Left forelimb (tissue), 1 donor: ENCODE results near the gene PTF1A.

Source experiments
- DNase-seq: peaks from one replicate; pipeline ENCODE4 v3.0.0-alpha.2; 2018; ENCODE audit warnings: low spot score

Gene PTF1A, protein sequence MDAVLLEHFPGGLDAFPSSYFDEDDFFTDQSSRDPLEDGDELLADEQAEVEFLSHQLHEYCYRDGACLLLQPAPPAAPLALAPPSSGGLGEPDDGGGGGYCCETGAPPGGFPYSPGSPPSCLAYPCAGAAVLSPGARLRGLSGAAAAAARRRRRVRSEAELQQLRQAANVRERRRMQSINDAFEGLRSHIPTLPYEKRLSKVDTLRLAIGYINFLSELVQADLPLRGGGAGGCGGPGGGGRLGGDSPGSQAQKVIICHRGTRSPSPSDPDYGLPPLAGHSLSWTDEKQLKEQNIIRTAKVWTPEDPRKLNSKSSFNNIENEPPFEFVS

DNA sequence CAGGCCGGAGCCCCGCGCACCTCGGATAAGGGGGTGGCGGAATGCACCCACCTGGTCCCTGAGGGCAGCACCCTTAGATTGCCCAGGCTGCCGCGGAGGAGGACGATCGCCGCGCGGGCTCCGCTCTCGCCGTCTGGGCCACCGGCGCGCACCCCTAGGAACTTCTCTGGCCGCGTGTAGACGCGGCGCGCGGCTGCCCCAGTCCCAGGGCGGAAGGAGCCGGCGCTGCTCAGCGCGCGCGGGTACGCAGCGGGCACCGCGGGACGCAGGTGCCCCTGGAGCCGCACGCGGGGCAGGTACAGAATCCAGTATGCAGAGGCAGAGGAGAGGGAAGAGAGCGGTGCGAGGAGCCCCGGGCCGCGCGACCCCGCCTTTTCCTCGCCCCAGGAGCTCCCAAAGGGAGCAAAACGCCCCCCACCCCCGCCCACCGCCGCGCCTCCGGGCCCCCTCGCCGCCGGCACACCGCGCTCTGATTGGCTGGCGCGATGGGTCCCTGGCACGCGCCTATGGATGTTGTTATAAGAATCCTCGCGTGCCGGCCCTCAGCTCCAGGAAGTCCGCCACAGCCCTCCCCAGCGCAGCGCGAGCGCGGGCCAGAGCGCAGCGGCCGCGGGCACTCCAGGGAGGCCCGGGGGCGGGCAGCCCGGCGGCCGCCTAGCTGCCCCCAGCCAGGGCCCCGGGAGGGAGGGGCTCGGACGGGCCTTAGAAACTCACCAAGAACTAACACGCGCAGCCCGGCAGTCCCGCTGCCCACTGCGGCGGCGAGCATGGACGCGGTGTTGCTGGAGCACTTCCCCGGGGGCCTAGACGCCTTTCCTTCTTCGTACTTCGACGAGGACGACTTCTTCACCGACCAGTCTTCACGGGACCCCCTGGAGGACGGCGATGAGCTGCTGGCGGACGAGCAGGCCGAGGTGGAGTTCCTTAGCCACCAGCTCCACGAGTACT lies at the start of gene PTF1A:
PTF1A (plus strand) TSS at position 549 of the 948 bp plus-strand sequence; CDS start at position 768, 219 bp downstream.
- no peak for DNase-seq

DNA sequence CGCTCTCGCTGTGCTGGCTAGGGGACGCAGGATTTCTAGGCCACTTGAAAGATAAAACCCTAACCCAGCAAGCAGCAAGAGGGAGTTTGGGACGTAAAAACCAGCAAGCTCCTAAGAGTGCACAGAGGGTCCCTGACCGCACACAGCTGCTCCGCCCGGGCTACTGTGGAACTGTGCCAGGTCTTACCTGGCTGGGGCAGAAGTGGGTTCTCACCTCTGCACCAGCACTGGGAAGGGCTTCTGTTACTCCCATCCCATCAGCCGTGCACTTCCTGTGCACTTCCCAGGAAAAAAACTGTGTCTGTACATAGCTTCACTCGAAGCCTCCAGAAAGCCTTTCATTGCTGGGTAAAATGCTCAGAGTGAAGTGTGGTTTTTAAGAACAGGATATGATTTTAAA lies 45.9 kb upstream of the PTF1A start:
- no peak for DNase-seq

DNA sequence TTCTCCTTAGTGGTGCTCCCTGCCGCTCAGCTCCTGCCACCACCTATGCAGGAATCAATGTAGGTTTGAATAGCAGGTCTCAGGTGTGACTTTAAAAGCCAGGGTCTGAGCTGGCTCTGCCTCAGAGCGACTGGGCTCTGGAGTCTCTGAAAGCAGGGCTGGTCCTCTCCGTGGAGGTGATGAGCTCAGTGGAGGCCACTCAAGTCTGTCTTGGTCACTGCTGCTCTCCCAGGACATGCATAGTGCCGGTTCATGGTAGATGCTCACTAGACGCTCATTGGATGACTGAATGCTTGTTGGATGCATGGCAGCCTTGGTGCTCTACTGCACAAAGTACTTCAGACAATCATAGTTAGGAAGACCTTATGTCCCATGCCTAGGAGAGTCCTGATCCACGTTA lies 45.1 kb upstream of the PTF1A start:
- no peak for DNase-seq

DNA sequence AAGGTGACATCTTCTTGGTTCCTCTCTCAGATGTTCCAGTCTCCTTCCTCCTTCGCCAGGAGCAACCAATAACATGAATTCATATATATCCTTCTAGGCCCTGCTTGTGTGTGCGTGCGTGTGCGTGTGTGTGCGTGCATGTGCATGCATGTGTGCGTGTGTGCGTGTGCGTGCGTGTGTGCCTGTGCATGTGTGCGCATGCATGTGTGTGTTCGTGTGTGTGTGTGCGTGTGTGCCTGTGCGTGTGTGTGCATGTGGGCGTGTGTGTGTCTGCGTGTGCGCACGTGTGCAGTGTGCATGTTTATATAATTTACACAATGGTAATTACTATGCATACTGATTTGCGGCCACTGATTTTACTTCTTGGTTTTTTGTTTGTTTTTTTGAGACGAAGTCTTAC lies 43.9 kb upstream of the PTF1A start:
- DNase-seq, result no peak

DNA sequence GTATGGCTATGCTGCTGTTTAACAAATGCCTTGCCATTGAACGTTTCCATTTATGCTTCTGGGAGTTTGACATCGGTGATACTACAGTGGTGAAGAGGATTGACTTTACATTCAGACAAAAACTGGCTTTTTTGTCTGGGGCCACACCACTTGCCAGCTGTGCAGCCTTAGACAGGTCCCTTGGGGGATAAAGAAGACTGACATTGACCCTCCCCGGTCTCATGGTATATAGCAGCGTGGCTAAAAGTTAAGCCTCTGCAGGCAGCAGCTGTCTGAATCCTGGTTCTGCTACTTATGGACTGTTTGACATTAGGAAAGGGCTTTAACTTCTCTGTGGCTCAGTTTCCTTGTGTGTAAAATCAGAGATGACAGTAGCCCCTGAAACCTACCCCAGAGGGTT lies 42.0 kb upstream of the PTF1A start:
- no peak for DNase-seq

DNA sequence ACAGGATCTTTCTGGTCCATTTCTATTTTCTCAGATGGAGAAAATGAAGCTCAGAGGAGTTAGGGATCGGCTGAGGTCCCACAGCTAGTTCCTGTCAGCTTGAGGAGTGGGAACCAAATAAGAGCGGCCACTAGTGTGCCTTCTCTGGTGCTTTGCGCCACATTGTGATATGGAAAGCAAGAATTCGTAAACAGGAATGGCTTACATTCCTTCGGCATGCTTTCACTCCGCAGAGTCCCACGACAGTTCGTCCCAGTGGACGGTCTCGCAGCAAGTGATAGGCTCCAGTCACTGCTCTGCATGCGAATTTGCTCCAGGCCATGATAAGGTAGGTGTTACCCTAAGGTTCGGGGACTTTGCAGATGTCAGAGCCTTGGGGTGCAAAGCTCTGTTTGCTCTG lies 41.5 kb upstream of the PTF1A start:
- DNase-seq, result no peak

DNA sequence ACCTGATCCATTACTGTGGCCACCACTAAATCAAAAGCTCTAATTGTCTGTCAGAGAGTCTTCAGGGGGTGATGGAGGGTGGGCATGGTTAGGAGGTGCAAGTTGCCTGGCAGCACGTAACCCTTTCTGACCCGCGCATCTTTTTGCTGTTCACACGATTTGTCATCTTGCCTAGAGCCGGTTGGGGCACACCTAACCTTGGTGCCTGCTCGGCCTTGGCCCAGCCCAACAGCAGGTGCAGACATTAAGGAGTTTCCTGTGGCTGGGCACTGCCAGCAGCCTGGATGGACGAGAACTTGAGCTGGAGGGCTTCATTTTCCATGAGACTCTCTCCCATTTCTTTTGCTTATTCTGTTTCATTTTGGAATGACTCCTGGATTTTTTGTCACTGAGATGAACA lies 41.0 kb upstream of the PTF1A start:
- DNase-seq, result no peak

DNA sequence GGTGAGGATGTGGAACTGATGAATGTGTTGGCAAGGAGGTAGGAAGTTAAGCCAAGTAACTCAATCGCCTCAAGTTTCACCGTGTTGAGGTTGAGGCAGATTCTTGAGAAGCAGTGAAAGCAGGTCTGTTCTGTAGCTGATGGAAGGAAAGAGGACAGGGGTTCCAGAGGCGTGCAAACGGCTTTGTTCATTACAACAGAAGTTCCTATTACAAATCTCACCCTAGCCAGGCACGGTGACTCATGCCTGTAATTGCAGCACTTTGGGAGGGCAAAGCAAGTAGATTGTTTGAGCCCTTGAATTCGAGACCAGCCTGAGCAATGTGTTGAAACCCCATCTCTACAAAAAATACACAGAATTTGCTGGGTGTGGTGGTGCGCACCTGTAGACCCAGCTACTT lies 36.9 kb upstream of the PTF1A start:
- DNase-seq, result no peak

DNA sequence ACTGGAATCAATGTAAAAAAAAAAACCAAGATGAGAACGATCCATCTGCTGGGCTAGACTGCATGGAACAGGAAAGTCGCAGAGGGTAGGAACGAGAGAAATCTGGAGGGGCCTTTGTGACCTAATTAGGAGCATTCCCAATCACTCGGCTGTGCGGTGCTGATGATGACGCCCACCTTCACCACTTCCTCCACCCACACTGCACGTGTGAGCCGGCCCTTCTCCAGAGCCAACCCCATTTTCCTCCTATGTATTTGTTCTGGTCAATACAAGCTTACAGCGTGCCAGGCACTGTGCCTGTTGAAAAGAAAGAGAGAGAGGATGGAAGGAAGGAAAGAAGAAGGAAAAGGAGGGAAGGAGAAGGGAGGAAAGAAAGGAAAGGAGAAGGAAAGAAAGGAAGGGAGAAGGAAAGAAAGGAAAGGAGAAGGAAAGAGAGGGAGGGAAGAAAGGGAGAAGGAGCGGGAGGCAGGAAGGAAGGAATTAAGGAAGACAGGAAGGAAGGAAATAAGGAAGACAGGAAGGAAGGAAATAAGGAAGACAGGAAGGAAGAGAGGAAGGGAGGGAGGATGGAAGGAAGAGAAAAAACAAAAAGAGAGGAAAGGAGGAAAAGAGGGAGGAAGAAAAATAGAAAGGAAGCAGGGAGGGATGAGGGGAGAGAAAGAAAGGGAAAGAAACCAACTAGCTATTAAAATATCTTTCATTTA lies 35.5 kb upstream of the PTF1A start:
- no peak for DNase-seq

DNA sequence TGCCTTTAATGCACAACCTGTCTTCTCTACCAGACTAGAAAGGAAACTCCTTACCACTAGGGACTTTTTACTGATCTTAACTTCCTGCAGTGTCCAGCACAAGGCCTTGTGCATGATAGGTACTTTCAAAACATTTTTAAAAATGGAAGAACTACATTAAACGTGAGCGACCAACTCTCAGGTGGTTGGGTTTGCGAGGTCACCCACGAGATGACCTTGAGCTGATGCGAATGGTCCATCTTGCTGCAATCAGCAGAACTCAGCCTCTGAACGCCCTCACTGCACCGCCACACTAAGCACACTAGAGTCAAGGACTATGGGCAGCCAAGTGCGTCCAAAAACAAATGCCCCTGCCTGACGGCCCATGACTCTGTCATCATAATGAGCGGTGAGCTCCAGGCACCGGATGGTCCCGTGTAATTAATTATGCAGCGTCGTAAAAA lies 34.9 kb upstream of the PTF1A start:
- DNase-seq, result no peak

DNA sequence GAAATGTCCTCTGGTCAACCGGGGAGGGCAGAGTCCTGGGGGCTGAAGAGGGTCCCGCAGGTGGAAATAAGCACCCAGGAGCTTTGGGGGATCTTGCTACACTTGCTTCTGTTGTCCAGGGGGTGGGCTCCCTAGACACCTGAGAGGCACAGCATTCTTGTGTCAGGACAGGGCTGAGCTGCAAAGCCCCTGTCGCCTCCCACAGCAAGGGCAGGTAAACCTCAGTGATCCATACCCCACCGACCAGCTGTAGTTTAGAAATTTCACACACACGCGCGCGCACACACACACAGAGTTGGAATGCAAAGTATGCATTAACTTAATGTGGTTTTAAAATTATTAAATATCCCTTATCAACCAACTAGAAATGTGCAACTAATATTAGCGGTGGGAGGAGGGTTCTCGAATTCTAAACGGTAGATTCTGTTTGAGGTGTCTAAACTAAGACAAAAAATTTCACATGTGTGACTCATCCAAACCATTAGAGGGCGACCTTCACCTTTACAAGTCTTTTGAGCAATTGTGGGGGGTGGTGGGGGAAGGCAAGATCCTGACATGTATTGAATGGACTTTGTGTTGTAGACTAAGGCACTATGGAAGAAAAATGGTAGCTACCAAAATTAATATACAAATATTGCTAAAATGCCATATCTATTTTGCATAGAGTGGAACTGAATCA lies 34.3 kb upstream of the PTF1A start:
- no peak for DNase-seq

DNA sequence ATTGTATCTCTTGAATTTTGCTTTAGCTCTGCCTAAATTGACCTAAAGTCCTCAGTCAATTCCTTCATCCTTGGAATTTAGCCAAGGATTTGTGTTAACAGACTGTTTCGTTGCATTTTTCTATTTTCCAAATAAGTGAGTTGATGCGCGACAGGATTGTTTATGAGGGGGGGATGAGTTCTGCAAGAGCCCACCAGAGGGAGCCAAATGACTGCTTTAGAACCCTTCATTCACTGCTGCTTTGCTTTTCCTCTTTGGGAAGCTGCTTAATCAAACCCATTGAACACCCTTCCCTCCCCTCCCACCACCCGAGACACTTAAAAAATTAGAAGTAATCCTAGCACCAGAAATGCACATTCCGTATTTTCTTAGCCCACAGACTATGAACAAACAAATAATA lies 33.7 kb upstream of the PTF1A start:
- DNase-seq, result no peak

DNA sequence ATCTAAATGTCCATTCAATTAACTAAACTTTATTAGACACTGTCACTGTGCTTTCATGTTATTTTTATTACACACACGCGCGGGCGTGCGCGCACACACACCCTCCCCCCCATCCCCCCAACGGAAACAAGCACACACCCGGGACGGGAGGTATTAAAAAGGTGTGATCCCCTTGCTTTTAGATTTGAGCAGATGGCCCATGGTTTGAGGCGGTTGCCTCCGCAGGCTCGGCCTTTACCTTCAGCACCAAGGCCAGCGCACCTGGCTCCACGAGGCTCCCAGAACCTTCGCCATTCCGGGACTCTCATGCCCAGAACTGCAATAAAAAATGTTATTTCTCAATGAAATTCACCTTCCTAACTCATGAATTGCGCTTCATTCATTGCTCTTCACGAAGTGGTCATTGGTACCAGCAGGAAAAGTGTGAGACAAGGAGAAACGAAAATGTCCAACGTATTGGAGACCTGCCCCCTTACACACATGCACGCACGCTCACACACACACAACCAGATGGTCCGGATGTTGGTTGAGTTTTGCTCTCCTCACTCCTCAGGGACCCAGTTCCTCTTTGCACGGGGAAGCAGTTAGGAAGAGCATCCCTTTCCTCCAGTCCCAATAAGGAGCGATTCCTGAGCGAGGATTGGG lies 20.8 kb upstream of the PTF1A start:
- DNase-seq, result no peak

DNA sequence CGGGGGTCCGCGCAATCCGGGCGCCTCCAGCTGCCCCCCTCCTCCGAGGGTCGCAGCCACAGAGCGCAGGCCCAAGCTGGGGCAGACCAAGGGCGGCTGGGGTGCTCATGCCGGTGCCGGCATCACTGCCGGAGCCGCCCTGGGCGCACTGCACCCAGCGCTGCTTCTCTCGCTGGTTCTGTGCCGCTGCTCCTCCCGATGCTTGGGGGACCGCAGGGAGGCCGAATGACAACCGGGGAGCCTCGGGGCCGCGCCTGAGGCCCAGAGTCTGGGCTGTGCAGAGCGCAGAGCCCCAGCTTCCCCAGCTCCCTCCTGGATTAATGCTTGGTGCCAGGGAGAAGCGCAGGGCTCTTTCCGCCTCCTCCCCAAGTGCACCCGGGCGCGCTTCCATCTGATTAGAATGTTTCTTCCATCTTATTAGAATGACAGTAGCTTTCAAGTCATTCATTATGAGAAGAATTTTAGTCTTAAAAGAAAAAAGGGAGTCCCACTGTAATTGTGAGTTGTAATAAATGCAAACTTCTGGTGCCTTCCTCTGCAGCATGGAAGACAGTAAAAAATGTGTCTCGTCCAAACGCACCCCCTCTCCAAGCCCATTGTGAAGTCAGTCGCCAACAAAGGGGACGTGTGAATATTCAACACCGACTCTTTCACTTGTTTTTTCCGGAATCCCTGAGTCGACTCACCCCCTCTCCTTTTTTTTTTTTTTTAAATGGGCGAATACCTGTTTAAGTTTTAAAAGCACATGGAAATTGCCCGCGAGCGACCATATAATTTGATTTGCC lies 19.5 kb upstream of the PTF1A start:
- DNase-seq, result no peak

DNA sequence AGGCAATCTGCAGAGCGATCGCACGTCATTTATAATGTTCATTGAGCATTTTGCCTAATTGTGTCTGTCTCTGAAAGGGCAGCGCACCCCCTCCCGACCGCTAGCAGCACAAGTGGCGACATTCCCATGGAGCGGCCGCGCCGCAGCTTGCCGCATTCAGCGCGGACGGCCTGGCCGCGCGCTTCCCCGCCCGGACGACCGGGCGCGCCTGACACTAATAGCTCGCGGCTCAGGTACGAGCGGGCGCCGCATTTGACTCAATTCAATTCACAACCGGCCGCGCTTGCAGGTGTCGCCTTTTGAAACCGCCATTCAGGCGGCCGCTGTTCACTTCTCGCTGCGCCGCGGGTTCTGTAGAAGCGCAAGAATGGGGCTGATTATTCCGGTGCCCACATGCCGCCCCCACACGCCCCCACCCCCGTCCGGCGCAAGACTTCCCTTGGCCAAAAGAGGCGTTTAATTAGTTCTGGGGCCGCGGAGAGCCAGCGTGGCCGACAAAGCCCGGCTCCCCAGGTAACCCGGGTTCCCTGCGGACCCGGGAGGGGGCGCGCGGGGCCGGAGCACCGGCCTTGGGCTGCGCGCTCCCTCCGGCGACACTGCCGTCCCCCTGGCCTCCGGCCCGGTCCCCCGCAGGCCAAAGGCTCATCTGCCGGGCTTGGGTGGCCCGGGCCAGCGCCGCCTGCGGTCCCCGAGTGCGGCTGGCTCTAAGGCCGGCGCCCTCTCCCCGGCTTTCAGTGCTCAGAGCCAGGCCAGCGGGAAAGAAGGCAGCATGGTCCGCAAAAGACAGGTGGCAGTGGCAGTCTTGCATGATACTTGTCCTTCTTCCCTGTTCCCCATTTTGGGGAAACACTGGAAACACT lies 18.7 kb upstream of the PTF1A start:
- no peak for DNase-seq

DNA sequence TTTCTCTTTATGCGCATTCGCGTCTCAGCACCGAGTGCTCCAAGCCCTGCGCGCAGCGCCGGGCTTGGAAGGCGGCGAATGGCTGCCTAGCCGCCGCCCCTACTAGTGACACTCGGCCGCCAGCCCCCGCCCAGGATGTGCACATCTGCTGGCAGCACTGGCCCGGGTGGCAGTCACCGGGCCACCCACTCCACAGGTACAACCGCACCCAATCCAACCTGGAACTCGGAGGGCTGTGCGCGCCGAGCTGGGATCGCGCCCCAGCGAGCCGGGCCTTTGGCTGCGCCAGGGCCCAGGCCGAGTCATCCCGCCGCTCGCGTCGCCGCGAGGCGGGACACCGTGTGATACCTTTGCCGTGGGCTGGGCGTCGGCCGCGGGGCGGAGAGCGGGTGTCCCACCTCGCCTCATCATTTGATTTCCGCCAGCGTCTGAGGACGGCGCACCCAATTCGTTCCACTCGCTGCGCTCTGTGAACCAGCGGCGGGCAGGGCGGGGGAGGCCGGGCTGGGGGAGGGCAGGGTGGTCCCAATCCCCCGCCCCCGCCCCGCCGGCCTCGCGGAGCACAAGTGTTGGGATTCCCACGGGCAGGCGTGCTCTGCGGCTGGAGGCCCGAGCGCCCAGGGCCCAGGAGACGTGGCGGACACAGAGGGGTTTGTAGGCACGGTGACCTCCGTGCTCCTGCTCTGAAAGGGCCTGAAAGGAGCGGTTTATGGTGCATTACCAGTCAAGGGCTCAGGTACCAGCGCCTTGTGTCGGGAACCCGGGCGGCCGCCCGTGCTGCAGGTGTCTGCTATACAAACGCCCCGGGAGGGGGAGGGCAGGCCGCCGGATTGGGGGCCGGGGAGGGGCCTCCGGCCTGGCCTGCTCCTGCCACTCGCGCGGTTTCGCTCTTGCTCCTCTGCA lies 17.8 kb upstream of the PTF1A start:
- DNase-seq, result no peak

DNA sequence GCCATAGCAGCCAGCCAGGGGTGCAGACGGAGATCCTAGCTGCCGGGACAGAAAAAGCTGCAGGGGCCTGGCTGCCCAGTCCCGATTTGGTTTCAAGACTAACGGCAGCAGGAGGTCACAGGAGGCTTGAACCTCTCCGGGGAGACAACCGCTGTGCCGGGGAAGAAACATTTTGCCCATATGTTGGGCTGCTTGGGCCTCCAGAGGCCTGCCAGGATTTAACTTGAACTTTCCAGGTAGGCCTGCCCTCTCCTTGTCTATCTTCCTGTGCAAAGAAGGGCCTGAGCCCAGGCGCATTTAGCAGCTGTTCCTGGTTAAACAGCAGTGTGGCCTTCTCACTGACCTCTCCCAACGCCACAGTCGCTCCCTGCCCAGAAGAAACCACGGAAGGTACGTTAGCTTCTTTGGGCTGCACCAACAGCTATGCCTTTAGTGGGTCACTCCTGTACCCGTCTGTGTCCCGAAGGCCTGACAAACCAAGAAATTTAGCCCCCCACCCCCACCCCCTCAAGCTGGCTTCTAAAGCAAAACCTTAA lies 17.1 kb upstream of the PTF1A start:
- DNase-seq, result no peak

DNA sequence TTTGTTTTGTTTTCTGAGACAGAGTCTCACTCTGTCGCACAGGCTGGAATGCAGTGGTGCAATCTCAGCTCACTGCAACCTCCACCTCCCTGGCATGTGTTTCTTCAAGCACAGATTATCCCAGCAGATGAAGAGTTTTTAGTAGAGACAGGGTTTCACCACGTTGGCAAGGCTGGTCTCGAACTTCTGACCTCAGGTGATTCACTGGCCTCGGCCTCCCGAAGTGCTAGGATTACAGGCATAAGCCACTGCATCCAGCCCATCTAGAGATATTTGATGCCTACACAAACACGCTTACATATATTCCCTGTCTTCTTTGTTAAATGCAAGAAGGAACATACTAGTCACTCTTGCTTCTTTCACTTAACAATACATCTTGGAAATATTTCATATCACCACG lies 5.9 kb upstream of the PTF1A start:
- DNase-seq, result no peak
